ENCODE data around the gene NR1I2.

DNA sequence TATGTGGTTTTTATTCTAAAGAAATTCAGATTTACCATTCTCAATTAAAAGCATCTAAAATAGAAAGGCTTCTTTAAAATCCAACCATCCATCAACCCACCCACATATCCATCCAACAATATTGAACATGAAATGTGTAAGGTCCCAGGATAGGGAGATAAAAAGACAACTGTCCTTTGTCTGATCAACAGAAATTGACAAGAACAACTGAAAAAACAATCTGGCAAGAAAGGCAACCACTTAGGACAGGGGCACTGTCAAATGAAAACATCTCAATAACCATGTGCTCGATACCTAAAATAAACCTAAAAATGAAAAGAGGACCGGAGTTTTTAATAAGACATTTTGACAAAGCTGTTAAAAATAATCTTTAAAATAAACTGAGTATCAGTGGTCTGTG lies 67.2 kb downstream of the NR1I2 start:
- TF ChIP-seq TAF1 (conservative IDR thresholded peaks at IDR 0.05) (no peak), HNF4G (IDR thresholded peaks at IDR 0.05) (no peak), EGR1 (IDR thresholded peaks at IDR 0.05; ENCODE audit: low read depth in 2 of 2) (no peak), FOXA1 (IDR thresholded peaks at IDR 0.05) (no peak), RAD21 (IDR thresholded peaks at IDR 0.05) (no peak), GABPA (IDR thresholded peaks at IDR 0.05 in 1 of 2, conservative IDR thresholded peaks at IDR 0.05 in 1 of 2) (no peak), SP1 (IDR thresholded peaks at IDR 0.05) (no peak), HNF4A (conservative IDR thresholded peaks at IDR 0.05) (no peak), RXRA (IDR thresholded peaks at IDR 0.05) (no peak)
- TF ChIP-seq, protein P1, sequence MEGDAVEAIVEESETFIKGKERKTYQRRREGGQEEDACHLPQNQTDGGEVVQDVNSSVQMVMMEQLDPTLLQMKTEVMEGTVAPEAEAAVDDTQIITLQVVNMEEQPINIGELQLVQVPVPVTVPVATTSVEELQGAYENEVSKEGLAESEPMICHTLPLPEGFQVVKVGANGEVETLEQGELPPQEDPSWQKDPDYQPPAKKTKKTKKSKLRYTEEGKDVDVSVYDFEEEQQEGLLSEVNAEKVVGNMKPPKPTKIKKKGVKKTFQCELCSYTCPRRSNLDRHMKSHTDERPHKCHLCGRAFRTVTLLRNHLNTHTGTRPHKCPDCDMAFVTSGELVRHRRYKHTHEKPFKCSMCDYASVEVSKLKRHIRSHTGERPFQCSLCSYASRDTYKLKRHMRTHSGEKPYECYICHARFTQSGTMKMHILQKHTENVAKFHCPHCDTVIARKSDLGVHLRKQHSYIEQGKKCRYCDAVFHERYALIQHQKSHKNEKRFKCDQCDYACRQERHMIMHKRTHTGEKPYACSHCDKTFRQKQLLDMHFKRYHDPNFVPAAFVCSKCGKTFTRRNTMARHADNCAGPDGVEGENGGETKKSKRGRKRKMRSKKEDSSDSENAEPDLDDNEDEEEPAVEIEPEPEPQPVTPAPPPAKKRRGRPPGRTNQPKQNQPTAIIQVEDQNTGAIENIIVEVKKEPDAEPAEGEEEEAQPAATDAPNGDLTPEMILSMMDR (IDR thresholded peaks at IDR 0.05; ENCODE audit: low read depth, low read length, missing input control) = no peak
- TF ChIP-seq, protein P2, sequence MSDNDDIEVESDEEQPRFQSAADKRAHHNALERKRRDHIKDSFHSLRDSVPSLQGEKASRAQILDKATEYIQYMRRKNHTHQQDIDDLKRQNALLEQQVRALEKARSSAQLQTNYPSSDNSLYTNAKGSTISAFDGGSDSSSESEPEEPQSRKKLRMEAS (IDR thresholded peaks at IDR 0.05) = no peak
- TF ChIP-seq, protein P3, sequence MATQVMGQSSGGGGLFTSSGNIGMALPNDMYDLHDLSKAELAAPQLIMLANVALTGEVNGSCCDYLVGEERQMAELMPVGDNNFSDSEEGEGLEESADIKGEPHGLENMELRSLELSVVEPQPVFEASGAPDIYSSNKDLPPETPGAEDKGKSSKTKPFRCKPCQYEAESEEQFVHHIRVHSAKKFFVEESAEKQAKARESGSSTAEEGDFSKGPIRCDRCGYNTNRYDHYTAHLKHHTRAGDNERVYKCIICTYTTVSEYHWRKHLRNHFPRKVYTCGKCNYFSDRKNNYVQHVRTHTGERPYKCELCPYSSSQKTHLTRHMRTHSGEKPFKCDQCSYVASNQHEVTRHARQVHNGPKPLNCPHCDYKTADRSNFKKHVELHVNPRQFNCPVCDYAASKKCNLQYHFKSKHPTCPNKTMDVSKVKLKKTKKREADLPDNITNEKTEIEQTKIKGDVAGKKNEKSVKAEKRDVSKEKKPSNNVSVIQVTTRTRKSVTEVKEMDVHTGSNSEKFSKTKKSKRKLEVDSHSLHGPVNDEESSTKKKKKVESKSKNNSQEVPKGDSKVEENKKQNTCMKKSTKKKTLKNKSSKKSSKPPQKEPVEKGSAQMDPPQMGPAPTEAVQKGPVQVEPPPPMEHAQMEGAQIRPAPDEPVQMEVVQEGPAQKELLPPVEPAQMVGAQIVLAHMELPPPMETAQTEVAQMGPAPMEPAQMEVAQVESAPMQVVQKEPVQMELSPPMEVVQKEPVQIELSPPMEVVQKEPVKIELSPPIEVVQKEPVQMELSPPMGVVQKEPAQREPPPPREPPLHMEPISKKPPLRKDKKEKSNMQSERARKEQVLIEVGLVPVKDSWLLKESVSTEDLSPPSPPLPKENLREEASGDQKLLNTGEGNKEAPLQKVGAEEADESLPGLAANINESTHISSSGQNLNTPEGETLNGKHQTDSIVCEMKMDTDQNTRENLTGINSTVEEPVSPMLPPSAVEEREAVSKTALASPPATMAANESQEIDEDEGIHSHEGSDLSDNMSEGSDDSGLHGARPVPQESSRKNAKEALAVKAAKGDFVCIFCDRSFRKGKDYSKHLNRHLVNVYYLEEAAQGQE (IDR thresholded peaks at IDR 0.05) = no peak
- TF ChIP-seq, protein P4, sequence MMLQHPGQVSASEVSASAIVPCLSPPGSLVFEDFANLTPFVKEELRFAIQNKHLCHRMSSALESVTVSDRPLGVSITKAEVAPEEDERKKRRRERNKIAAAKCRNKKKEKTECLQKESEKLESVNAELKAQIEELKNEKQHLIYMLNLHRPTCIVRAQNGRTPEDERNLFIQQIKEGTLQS (IDR thresholded peaks at IDR 0.05) = no peak

Measured in liver (tissue), 3 donors.